GM21447 (cell line): ENCODE results near the gene ZNF185.

Source experiments
- ATAC-seq: cut with Tn5 transposase; IDR thresholded peaks from one replicate; pipeline ENCODE4 v1.9.1; 2021; ENCODE audit not compliant: unreplicated experiment

The ZNF185 gene

DNA sequence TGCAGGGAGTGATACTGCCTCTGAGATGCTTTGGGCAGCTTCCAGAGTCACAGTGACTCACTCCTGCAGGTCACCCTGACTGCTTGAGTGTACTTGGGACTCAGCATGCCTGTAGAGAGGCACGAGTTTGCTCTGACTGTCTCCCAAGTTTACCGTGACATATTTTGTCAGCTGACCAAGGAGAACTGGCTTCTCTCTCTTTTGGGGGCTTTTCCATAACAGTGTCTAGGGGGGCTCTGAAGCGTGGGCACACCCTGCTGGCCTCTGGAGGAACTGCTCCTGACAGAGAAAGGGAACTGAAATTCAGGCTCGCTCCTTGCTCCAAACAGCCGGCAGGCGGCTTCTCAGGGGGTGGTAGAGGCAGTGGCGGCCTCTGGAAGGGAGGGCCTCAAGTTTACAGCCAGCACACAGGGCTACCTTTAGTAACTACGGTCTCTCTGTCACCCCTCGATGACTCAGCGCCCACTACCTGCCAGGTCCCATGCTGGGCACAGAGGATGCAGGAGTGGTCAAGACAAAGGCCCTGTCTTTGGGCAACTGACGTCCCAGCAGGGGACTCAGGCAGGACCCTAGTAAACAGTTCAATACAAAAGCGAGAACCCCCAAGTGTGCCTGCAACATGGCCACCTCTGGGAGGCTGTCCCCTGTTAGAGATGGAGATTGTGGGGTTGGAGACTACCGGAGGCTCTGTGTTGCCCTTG, 17.8 kb downstream of the ZNF185 start:
- ATAC-seq, result peak; percentile 89

DNA sequence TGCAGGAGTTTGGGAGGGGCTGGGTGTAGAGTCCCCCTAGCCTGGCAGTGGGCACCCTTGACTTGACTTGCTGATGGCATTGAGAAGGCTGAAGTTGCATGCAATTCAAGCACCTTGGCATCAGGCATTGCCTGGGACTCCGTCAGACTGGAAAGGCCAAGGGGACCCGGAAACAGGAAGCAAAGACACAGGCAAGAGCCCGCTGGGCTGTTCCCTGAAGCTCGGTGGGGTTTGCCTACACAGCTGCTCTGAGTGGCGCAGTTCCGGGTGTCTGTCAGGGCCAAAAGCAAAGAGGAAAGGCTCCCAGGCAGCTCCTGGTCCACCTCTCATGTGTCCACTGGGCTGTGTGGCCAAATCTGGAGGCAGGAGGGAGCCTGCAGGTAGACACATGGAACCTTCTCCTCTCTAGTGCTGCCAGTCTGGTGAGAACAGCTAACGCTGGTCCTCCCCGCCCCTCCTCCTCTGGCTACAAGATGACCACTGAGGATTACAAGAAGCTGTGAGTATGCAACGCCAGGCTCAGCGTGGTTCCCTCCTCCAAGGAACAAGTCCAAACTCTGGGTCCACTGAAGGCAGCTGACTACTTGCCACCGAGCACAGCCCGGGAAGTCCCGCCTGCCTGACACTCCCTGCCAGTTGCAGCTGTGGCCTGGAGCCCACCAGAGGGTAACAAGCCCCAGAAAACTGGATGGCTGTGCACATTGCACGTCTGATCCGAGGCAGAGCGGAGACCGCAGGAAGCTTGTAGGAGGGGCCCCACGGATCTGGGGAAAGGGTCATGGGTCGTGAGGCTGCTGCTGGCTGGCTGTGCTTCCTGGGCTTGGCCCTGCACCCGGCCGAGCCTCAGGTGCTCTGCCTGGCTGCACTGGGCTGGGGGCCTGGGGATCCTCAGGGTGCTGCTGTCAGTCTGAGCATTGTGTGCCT, 20.1 kb downstream of the ZNF185 start:
- ATAC-seq, result no peak

DNA sequence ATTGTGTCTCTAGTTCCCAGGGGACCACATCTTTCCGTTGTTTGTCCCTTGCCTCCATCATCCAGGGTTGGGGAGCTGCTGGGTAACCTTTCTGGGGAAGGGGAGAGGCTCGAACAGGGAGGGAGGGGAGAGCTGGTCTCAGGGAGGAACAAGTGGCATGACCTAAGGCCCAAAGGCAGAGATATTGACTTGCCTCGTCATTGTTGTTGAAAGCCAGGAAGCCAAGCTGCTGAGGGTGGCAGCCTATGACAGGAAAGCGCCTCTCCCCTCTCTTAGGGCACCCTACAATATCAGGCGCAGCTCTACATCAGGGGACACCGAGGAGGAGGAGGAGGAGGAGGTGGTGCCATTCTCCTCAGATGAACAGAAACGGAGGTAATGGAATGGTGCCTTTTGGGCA, 20.8 kb downstream of the ZNF185 start:
- ATAC-seq, result no peak

DNA sequence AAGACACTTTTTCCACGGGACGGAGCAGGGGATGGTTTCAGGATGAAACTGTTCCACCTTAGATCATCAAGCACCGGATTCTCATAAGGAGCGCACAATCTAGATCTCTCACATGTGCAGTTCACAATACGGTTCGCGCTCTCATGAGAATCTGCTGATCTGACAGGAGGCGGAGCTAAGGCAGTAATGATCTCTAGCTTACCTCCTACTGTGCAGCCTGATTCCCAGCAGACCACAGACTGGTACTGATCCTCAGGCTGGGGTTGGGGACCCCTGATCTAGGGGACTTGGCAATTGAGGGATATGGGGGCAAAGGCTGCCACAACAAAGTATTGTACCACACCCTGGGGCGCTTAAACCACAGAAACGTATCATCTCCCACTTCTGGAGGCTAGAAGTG, 25.7 kb downstream of the ZNF185 start:
- ATAC-seq, result no peak

DNA sequence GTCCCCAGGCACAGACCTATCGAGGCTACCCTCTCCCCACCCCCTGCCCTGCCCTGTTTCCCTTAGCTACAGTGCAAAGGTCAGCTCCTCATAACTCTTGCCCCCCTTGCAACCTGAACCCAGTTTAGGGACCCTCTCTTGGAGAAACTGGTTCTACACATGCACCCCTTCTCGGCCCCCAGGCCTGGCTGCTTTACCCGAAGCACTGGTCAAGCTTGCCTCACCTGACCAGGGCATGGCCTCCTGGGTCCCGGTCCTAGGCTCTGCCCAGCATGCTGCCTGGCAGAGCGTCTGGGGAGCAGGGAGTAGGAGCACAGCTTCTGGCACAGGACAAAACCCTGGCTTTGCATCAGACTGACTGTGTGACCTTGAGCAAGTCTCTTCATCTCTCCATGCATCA, 28.0 kb downstream of the ZNF185 start:
- ATAC-seq, result no peak

DNA sequence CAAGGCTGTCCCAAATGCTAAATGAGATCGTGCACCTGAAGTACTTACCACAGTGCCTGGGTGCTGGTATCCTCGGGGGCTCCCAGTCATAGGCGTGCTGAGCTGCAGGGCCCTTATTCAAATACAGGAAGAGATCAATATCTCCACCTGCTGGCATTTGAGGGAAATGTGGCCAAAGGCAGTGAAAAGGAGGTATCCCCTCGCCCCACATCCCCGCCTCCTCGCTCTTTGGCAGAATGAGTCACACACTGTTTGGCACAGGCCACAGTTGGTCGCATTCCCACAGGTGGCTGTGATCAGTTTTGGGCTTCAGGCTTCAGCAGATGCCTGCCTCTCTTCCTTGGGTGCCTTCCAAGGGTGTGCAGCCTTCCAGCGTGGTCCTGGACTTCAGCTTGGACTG, 28.4 kb downstream of the ZNF185 start:
- no peak for ATAC-seq

DNA sequence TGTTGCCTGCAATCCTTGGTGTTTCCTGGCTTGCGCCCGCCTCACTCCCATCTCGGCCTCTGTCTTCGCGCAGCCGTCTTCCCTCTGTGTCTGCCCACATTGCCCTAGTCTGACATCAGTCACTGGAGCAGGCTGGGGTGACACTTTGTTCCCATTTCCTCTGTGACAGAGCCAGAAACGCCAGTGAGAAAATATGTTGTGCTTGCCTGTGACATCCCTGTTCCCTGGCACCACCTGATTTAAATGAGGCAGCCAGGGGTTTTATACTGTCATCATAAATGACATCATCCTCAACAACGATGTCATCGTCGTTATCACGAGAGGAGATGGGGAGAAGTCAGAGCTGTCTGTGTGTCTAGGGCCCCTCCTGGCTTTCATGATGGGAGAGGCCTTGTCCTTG, 29.1 kb downstream of the ZNF185 start:
- no peak for ATAC-seq

DNA sequence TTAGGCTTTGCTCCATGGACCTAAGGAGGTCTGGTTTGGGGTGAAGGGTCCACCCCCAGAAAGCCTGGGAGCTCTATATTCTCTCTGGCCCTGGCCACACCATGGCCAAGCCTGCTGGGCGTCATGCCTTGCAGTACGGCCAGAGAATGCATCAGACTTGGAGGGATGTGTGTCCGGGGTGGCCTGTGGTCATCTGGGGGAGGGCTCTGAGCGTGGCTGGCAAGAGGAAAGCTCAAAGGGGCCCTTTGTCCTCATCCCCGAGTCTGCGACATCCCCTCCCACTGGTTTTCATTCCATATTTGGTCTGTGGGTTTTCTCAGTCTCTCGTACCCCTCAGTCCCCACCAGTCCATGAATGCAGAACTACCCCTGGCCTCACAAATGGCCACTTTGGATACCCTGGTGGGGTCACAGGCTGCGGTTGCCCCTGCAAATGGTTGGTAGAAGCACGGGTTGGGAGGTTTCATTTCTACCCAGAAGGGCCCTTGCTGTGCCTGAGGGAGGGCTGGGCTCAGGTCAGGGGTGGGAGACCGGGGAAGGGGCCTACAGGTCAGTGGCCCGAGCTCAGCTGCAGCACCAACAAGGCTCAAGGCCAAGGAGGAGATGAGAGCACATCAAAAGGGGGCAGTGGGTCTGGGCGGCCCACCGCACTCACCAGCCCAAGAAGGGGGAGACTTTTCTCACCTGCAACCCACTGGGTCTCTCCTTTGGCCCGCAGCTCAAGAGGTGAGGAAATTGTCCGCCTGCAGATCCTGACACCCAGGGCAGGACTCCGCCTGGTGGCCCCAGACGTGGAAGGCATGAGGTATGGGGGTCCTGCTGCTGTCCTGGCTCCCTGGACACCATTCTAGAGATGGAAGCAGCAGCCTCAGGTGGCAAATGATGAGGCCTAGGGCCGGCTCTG, 30.2 kb downstream of the ZNF185 start:
- no peak for ATAC-seq

DNA sequence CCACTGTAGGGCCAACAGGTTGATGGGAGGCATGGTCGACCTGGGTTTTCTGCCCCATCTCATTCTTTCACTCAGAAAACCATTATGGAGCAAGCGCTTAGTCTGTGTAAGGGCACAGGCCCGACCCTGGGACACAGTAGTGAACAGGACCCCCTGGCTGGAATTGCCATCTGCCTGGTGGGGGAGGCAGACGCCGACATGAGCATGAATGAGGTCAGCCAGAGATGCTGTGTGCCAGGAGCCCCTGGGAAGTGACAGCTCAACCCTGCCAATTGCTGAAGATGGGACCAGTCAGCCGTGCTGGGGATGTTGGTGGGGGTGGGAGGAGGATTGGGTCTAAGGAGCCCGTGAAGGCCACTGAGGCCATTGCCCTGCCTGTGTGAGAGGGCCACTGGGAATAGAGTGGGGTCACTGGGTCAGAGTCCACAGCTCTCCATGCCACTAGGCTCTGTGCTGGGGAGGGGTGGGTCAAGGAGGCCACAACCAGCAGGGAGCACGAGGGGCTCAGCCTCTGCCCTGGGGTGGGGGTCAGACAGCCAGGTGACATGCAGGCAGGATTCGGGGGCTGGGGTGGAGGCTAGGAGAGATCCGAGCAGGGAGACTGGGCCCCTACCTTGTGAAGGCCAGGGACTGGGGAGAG, 31.0 kb downstream of the ZNF185 start:
- ATAC-seq, result no peak

DNA sequence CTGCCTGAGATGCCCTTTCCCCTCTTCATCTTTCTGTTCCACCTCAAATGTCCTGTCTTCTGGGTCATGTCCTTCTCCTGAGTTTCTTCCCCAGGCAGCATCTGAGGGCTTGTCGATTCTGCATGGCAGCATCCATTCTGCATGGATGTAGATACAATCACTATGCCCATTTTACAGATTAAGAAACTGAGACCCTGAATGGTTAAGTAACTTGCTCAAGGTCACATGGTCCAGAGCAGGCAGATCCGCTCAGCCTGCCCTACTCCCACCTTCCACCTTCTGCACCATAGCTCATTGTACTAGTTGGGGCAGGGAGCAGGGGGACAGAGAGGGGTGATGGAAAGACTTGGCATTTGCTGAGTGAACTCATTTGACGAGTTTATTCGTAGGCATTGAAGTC, 32.0 kb downstream of the ZNF185 start:
- ATAC-seq, result no peak

DNA sequence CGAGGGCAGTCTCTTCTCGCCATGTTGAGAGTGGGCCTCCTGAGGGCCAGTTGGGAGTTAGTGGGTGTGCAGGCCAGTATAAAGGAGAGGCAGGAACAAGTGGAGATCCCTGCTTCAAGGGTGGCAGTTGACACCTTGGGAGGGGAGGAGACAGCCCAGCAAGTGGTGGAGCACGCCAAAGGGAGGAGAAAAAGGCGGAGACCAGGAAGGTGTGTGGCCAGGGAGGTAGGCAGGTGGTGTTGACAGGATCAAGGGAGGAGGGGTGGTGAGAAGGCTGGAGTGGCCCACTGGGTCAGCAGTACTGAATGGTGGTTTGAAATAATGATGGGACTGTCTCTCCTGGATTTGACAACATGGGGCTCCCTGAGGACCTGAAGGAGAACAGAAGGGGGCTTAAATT, 32.6 kb downstream of the ZNF185 start:
- ATAC-seq, result no peak

DNA sequence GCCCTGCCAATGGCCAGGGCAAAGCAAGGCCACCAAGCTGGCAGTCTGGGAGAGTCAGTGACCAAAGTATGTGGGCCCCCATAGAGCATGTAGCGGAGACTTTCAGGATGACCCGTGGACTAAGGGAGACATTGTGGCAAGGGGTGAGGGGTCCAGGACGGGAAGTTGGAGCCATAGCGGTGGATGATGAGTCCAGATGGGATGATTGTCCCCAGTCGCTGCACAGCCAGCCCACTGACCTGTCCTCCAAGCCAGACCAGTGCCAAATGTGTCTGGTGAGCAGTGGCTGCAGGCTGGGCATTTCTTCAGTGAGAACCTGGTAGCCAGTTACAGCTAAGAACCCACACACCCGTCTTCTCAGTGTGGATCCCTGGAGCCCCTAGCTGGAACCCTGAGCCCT, 34.3 kb downstream of the ZNF185 start:
- no peak for ATAC-seq

DNA sequence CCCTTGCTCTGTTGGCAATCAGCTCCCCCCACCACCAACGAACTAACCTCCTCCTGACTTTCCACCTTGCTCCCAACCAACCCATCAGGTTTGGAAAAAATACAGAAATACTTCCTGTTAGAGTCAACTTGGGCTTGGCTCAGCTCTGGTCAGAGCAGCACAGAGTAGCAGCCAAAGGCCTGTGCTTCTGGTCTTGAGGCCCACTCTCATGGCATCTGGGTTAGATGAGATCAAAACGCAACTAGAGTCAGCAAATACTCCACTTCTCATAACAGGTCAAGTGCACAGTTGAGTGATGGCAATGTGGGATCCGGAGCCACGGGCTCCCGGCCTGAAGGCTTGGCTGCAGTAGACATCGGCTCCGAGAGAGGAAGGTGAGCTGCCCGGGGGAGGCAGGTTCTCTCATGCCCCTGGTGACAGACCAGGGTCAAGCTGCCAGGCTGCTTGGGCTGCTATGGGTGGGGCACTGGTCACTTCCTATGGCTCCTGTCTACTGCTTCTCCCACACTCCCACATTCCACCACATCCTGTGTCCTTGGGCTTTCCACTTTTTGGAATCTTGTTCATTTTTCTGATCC, 34.8 kb downstream of the ZNF185 start:
- no peak for ATAC-seq

DNA sequence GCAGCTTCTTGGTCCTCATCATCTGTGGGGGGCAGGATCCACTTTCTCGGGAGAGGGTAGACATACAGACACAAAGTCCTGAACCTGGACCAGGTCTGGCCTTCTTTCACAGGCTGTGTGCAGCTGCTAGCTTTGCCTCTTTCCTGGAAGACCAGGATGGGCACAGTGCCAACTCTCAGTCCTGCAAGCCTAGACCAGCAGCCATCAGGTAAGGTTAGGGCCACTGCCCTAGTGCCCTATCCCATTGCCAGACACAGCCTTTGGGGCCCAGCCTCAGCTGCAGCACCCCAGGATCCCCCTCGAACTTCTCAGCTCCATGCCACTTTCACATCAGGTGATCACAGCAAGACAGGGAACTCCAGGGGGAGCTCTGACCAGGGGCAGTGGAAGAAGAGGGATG, 38.4 kb downstream of the ZNF185 start:
- ATAC-seq, result no peak

DNA sequence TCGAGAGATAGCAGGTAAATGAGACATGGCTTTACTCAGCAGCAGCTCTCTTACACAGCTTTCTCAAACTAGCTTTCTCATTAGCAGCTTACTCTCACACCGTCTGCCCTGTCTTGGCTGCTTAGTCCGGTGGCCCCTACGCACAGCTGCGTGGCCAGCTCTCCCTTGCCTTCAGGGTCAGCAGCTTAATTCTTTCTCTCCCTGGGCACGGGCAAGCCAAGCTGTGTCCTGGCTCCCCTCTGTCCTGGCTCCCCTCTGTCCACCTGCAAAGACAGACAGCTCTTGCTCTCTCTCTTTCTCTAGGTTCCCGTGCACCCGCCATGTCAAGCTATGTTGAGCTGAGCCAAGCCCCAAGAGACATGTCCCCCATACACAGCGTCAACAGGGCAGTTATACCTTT, 39.4 kb downstream of the ZNF185 start:
- ATAC-seq, result no peak

DNA sequence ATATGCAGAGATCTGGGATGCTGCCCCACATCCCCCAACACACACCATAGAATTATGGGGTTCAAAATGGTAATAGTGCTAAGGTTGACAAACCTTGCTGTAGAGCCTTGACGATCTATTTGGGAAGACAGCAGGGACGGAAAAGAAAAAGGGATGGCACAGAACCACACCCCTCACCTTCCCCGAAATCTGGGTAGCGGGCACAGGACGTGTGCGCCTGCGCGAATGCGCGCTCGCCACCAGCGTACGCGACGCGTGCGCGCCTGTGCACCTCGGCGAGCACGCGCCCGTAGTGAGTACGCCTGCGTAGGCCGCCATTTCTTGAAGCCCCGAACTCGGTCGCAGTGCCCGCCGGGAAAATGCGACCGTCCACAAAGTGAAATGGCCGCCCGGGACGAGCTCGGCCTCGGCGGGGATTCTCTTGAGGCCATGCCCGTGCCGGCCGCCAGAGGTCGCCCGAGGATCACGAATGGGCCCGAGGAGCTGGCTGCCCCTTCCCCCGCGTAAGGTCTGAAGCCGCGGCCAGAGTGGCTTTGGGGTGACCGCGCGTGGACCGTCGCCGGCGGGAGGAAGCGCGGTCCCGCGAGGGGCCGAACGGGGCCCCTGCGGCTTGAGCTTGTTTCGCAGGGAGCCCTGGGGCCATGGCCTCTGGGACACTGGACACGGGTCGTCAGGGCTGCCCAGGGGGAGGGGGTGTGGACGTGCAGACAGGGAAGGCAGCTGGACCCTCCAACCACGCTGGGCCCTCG, 43.6 kb downstream of the ZNF185 start:
- peak; percentile 89 for ATAC-seq

DNA sequence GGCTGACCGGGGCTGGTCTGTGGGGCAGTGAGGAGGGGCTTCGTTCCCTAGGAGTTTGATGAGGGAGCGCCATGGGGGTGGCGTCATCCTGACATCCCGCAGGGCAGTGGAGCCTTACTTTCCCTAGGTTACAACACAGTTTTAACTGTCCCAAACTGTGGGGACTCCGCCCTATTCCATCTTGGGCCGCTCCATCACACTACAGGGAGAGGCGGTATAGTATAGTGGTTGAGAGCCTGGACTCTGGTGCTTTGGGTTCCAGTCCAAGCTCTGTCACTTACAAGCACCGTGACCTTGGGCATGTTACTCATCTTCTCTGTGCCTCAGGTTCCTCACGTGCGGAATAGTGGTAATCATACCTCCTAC, 44.2 kb downstream of the ZNF185 start:
- ATAC-seq, result no peak

DNA sequence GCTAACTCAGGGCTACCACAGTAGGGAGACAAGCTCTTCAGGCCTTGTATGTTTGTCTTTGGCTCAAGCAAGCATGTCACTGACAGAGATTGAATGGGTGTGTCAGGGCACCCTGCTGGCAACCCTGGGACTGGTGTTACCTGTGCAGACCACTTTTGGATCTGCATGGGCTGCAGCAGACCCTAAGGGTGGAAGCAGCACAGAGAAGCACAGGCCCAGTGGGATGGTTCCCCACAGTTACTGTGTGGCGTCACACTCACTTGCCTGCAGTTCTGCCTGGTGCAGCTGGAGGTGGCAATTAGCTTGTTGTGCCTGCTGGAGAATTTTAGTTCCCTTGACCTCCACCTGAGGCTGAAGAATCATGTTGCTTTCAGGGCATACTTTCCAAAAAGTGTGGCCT, 46.0 kb downstream of the ZNF185 start:
- no peak for ATAC-seq

DNA sequence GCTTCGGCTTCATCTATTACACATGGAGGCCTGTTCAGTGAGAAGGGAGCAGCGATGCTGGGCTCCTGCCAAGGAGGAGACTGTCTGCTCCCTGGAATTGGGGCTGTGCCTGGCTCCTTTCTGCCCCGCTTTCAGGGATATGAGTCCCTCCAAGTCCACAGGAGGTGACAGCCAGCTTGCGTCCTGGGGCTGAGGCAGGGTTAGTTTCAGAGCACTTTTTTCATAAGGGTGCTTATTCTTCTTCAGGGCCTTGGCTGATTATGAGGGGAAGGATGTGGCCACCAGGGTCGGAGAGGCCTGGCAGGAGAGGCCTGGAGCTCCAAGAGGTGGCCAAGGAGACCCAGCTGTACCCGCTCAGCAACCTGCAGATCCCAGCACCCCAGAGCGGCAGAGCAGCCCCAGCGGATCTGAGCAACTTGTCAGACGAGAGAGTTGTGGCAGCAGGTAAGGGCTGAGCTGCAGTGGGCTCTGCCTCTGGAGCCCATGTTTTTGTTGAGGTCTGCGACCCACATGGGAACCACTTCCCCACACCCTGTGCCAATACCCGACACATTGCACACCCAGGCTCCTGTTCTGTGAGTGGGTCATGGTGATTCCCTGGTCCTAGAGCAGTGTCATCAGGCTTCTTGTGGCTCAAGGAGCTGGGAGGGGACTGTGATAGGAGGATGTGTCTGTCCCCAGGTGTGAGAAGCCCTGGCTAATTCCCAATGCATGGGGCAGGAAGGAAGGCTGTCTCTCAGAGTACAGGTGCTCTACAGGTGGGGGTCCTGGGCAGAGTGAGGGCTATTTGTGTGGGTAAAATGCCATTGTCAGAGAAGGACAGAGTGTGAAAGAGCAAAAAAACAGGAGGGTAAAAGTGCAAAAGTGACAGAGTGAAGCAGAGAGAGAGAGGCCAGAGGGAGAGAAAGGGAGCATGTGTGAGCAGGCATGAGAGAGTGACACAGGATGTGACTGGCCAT, 47.4 kb downstream of the ZNF185 start:
- no peak for ATAC-seq
